ENCODE measurements around the gene GIGYF1. TPM values are rescaled to one million over a fixed set of nuclear protein-coding genes. Genes with fewer than 3 reads are reported as not detected.

Gene GIGYF1
- total RNA-seq, 3 donors from 2014 or later, result 34.6 to 49.8 (median 48.1) TPM

DNA sequence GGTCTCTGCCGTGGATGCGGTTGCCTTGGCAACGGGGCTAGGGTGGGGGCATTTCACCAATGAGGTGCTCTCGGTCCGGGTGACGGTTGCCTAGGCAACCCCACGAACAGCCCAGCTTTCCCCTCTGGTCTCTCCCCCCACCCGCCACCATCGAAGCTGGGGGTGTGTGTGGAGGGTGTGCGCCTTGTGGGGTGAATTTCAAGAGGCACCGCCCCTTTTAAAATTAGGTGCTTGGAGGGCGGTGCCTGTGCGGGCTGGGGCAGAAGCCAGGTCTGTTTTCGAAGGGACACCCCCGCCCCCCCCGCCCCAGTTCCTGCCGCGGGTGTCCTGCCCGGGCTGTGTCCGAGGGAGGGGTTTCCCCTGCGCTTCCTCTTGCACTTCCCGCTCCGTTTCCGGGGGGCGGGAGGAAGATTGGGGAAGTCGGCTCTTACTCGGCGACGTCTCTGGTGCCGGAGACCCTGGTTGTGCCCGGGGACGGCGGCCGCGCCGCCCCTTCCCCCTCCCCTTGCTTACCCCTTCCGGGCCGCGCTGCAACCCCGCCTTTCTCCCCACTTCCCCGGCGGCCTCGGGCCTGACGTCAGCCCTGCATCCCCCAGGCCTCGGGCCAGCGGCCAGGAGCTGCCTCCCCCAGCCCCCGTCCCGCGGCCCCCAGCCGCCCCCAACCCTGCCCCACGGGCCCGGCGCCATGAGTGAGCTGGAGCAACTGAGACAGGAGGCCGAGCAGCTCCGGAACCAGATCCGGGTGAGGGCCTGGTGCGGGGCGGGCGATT lies 18.3 kb downstream of the GIGYF1 start:
- ATAC-seq (peak; percentile 41), DNase-seq (peak; percentile 79 to 95 (median 84))
- Histone ChIP-seq H3K4me1 (ENCODE audit: low read depth) (no peaks in the 10 kb centered on the region), H3K9me3 (no peaks in the 10 kb centered on the region), H3K36me3 (ENCODE audit: low read depth) (peaks cover 9% of the 10 kb centered on the region), H3K4me3 (peak overlapping the region; percentile 90)
- TF ChIP-seq, protein P1, sequence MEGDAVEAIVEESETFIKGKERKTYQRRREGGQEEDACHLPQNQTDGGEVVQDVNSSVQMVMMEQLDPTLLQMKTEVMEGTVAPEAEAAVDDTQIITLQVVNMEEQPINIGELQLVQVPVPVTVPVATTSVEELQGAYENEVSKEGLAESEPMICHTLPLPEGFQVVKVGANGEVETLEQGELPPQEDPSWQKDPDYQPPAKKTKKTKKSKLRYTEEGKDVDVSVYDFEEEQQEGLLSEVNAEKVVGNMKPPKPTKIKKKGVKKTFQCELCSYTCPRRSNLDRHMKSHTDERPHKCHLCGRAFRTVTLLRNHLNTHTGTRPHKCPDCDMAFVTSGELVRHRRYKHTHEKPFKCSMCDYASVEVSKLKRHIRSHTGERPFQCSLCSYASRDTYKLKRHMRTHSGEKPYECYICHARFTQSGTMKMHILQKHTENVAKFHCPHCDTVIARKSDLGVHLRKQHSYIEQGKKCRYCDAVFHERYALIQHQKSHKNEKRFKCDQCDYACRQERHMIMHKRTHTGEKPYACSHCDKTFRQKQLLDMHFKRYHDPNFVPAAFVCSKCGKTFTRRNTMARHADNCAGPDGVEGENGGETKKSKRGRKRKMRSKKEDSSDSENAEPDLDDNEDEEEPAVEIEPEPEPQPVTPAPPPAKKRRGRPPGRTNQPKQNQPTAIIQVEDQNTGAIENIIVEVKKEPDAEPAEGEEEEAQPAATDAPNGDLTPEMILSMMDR (IDR thresholded peaks at IDR 0.05), result no peak
- intact Hi-C loops (cut with DNase I, micrococcal nuclease), result no loop called here

DNA sequence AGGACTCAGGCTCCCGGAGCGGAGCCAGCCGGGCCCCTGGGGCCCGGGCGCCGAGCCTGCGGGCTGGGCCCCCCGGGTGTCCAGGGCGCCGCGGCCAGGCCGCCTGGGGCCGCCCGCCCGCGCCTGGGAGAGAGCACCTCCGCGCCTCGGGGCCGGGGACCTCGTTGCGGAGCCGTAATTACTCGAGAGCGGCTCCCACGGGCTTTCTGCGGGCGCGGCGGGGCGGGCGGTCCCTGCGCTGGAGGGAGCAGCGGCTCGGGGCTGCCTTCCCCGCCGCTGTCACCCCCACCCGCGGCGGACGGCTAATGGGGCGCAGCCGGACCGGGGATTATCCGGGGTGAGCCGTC lies 19.0 kb downstream of the GIGYF1 start:
- intact Hi-C loops (cut with DNase I, micrococcal nuclease), result no loop called here
- Histone ChIP-seq H3K4me3 (peak overlapping the region; percentile 90), H3K4me1 (ENCODE audit: low read depth) (no peaks in the 10 kb centered on the region), H3K36me3 (ENCODE audit: low read depth) (peaks cover 9% of the 10 kb centered on the region), H3K9me3 (no peaks in the 10 kb centered on the region)
- DNase-seq (peak in 2 of 3 donors; percentile 61 to 66), ATAC-seq (no peak)
- TF ChIP-seq, protein P1 (IDR thresholded peaks at IDR 0.05), result no peak

DNA sequence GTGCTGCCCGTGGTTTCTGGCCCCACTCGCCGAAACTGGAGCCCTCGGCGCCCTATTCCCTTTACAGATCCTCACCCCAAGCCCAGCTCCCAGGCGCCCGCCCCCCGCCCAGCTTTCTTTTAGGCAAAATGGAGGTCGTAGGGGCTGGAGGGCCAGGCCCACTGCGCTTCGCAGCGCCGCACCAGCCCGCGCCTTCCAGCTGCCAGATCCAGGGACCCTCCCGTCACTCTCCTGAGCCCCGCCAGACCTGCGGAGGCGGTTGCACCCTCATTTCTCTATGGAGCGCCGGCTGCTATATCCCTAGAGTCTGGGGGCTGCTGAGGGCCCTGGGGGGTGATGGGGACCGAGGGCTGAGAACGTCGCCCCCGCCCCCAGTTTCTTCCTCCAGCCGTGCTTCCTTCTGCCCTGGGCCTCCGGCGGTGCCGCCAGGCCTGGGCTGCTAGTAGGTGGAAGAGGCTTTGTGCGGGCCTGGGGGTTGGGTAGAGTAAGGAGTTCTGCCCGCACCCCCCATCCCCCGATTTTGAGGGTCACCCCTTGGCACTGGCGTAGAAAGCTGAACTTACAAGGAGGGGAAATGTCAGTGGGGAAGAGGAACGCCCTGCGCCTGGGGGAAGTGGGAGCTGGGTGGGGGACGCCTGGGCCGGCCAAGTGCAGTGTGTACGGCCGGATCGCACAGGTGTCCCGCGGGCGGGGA lies 19.5 kb downstream of the GIGYF1 start:
- no peaks in the 10 kb centered on the region for H3K4me1 ChIP-seq (ENCODE audit: low read depth)
- DNase-seq (peak; percentile 46 to 74 (median 69)), ATAC-seq (peak; percentile 6)
- H3K36me3 ChIP-seq (ENCODE audit: low read depth), result peaks cover 9% of the 10 kb centered on the region
- TF ChIP-seq, protein P1 (IDR thresholded peaks at IDR 0.05), result no peak
- peak overlapping the region; percentile 90 for H3K4me3 ChIP-seq
- no peaks in the 10 kb centered on the region for H3K9me3 ChIP-seq
- intact Hi-C loops (cut with DNase I, micrococcal nuclease), result no loop called here

DNA sequence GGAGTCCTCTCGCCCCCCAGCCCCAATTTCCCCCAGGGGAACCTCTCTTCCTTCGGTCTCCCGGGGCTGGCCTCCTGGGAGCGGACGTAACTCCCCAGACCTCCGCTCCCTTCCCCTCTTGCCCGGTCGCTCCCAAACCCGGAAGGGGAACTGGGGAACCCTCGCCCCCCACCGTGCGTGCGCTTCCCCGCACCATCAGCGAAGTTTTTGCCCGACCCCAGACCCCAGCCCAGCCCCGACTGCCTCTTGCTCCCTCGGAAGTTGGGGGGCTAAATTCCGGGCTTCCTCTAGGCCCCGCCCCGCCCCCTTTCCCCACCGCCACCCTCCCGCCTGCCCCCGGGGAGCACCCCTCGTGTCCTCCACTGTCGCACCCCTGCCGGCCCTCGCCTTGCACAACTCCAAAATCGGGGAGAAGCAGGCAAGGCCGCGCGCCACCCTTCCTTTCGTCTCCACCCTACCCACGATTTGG lies 20.1 kb downstream of the GIGYF1 start:
- no peaks in the 10 kb centered on the region for H3K4me1 ChIP-seq (ENCODE audit: low read depth)
- DNase-seq (peak; percentile 61 to 82 (median 78)), ATAC-seq (peak; percentile 11)
- TF ChIP-seq, protein P1 (IDR thresholded peaks at IDR 0.05), result no peak
- H3K9me3 ChIP-seq, result no peaks in the 10 kb centered on the region
- H3K4me3 ChIP-seq, result peak overlapping the region; percentile 90
- intact Hi-C loops (cut with DNase I, micrococcal nuclease), result no loop called here
- peaks cover 9% of the 10 kb centered on the region for H3K36me3 ChIP-seq (ENCODE audit: low read depth)

DNA sequence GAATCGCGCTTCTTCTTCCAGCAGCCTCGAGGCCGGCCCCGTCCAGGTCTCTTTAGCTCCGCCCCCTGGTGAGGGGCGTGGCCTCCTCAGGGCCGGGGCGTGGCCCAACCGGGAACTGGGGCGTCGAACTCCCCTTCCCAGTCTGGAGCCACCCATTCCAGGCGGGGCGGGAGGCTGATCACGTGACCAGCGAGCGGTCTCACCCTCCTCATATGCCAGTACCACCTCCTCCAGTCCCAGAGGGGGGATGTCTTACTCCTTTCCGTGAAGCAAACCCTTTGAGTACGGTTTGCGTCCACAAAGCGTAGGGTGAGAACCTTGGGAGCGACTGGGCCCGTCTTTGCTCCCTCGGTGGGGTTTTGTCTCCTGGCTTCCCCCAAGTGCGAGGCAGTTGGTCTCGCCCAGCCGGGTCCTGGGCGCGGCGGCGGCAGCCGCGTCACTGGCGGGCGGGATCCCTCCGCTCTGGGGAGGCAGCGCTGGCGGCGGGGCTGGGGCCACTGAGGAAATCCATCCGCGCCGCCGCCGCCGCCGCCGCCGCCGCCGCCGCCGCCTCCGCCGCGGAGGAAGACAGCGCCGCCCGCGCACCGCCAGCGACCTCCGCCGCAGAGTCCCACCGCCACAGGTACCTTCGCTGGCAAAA lies 20.6 kb downstream of the GIGYF1 start, which contains the start of gene GNB2:
Gene GNB2 (plus strand): TSS at position 439 of the 640 bp plus-strand sequence. CDS start 2,526 bp downstream, outside the sequence.
- DNase-seq, result peak; percentile 100
- Histone ChIP-seq H3K36me3 (ENCODE audit: low read depth) (peaks cover 5% of the 10 kb centered on the region), H3K4me1 (ENCODE audit: low read depth) (no peaks in the 10 kb centered on the region), H3K9me3 (no peaks in the 10 kb centered on the region), H3K4me3 (peak within 1 kb of the TSS; percentile 90)
- ATAC-seq, result peak; percentile 86
- intact Hi-C loops (cut with DNase I, micrococcal nuclease), result no loop called here
- TF ChIP-seq, protein P1 (IDR thresholded peaks at IDR 0.05), result no peak
